Rectal smooth muscle tissue (tissue), 1 donor: Measurements from ENCODE around the gene ACOT2.

ENCODE experiments used
- H3K27ac ChIP-seq: one replicate; pipeline ENCODE4 v1.7.0; 2013; ENCODE audit warnings: low read depth, low read length, inconsistent platforms
- H3K27me3 ChIP-seq: one replicate; pipeline ENCODE4 v1.7.0; 2013; ENCODE audit warnings: low read length; ENCODE audit not compliant: control insufficient read depth, insufficient read depth
- H3K36me3 ChIP-seq: one replicate; pipeline ENCODE4 v1.7.0; 2013; ENCODE audit warnings: low read length; ENCODE audit not compliant: control insufficient read depth, insufficient read depth
- H3K4me1 ChIP-seq: one replicate; pipeline ENCODE4 v1.7.0; 2013; ENCODE audit warnings: low read length; ENCODE audit not compliant: control insufficient read depth, insufficient read depth
- H3K4me3 ChIP-seq: one replicate; pipeline ENCODE4 v1.7.0; 2013; ENCODE audit warnings: low read length
- H3K9ac ChIP-seq: one replicate; pipeline ENCODE4 v1.7.0; 2013; ENCODE audit warnings: low read length

Gene ACOT2

GRCh38 chr14:73607241-73607640 is 38.2 kb downstream of the ACOT2 start:
- no peak overlapping the region for H3K27ac ChIP-seq
- H3K4me3 ChIP-seq: no peak overlapping the region
- H3K4me1 ChIP-seq: no peaks in the 10 kb centered on the region
- H3K9ac ChIP-seq: no peak overlapping the region
- no peaks in the 10 kb centered on the region for H3K36me3 ChIP-seq
- no peaks in the 10 kb centered on the region for H3K27me3 ChIP-seq

DNA sequence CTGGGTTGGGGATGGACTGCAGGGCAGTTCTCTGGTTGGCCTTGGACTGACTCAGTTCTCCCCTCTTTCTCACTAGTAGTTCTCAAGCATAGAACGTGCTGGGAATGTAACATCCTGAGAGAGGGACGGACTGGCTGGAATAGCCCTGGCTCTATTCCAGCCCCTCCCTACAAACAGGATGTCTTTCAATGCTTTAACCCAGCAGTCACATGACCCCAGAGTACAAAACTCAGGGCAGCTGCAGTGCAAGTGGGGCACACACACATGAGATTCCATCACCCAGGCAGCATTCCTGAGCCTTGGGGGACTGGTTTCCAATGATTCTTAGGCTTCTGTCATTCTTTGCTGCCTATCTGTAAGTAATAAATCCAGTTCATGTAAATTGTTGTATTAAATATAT is 41.7 kb downstream of the ACOT2 start:
- Histone ChIP-seq H3K9ac (no peak overlapping the region), H3K4me3 (no peak overlapping the region), H3K27ac (no peak overlapping the region), H3K36me3 (no peaks in the 10 kb centered on the region), H3K27me3 (no peaks in the 10 kb centered on the region), H3K4me1 (peaks cover 4% of the 10 kb centered on the region)

DNA sequence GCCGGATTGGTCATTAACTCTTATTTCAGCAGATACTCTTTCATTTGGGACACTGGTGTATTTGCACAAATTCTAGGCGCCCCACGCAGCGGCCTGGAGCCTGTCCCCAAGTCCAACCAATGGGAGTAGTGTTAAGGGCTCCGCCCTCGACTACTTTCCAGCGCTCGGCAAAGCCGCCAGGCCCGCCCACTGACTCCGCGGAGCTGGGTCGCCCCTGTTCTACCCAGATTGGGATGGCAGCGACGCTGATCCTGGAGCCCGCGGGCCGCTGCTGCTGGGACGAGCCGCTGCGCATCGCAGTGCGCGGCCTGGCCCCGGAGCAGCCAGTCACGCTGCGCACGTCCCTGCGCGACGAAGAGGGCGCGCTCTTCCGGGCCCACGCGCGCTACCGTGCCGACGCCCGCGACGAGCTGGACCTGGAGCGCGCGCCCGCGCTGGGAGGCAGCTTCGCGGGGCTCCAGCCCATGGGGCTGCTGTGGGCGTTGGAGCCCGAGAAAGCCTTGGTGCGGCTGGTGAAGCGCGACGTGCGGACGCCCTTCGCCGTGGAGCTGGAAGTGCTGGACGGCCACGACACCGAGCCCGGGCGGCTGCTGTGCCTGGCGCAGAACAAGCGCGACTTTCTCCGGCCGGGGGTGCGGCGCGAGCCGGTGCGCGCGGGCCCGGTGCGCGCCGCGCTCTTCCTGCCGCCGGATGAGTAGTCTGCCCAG is 43.5 kb downstream of the ACOT2 start, which contains the start of gene ACOT6:
ACOT6 (plus strand) TSS at position 179 of the 707 bp plus-strand sequence; CDS start at position 234, 55 bp downstream.
- Histone ChIP-seq H3K9ac (no peak within 1 kb of the TSS), H3K27ac (peak within 1 kb of the TSS; percentile 81), H3K36me3 (no peaks in the 10 kb centered on the region), H3K4me1 (peaks cover 4% of the 10 kb centered on the region), H3K27me3 (no peaks in the 10 kb centered on the region), H3K4me3 (peak within 1 kb of the TSS; percentile 76)

- Histone ChIP-seq H3K27ac (peak overlapping the region; percentile 81), H3K36me3 (no peaks in the 10 kb centered on the region), H3K4me3 (peak overlapping the region; percentile 76), H3K9ac (no peak overlapping the region), H3K27me3 (no peaks in the 10 kb centered on the region), H3K4me1 (peaks cover 4% of the 10 kb centered on the region)
Measured at GRCh38 chr14:73613046-73613383, 44.0 kb downstream of the ACOT2 start.

DNA sequence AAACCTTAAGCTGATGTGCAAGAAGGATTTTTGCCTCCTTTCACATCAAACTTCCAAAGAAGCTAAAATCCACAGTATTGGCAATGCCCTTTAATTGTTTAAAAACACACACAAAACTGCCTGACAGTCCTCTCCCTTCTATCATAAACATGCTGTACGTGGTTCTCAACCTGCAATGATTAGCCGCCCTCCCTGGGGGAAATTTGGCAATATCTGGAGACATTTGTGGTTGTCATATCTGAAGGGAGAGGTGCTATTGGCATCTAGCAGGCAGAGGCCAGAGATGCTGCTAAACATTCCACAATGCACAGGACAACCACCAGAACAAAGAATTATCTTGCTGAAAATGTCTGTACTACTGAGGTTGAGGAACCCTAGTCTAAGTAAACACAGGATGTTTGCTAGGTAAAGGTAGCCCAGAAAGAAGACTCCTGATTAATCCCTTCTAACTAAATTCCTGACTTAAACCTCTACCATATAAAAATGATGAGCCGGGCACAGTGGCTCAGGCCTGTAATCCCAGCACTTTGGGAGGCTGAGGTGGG is 44.5 kb downstream of the ACOT2 start:
- Histone ChIP-seq H3K36me3 (no peaks in the 10 kb centered on the region), H3K4me1 (peaks cover 4% of the 10 kb centered on the region), H3K27me3 (no peaks in the 10 kb centered on the region), H3K27ac (no peak overlapping the region), H3K4me3 (no peak overlapping the region), H3K9ac (no peak overlapping the region)

- no peak overlapping the region for H3K4me3 ChIP-seq
- H3K9ac ChIP-seq: no peak overlapping the region
- H3K4me1 ChIP-seq: peaks cover 4% of the 10 kb centered on the region
- no peaks in the 10 kb centered on the region for H3K27me3 ChIP-seq
- no peak overlapping the region for H3K27ac ChIP-seq
- no peaks in the 10 kb centered on the region for H3K36me3 ChIP-seq
Measured at GRCh38 chr14:73616831-73617230, 47.8 kb downstream of the ACOT2 start.

DNA sequence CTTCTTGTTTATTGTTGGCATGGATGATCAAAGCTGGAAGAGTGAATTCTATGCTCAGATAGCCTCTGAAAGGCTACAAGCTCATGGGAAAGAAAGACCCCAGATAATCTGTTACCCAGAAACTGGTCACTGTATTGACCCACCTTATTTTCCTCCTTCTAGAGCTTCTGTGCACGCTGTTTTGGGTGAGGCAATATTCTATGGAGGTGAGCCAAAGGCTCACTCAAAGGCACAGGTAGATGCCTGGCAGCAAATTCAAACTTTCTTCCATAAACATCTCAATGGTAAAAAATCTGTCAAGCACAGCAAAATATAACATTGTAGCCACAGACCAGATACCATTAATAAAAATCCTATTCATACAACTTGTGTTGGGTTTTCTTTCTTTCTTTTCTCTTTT is 50.5 kb downstream of the ACOT2 start:
- Histone ChIP-seq H3K36me3 (no peaks in the 10 kb centered on the region), H3K27ac (no peak overlapping the region), H3K27me3 (no peaks in the 10 kb centered on the region)

GRCh38 chr14:73620268-73620667 is 51.3 kb downstream of the ACOT2 start:
- Histone ChIP-seq H3K36me3 (no peaks in the 10 kb centered on the region), H3K4me1 (no peaks in the 10 kb centered on the region), H3K27me3 (no peaks in the 10 kb centered on the region), H3K9ac (no peak overlapping the region), H3K27ac (no peak overlapping the region), H3K4me3 (no peak overlapping the region)

More for the DNA sequence above, 50.5 kb downstream of the ACOT2 start:
- H3K4me3 ChIP-seq: no peak overlapping the region
- no peak overlapping the region for H3K9ac ChIP-seq
- H3K4me1 ChIP-seq: no peaks in the 10 kb centered on the region

DNA sequence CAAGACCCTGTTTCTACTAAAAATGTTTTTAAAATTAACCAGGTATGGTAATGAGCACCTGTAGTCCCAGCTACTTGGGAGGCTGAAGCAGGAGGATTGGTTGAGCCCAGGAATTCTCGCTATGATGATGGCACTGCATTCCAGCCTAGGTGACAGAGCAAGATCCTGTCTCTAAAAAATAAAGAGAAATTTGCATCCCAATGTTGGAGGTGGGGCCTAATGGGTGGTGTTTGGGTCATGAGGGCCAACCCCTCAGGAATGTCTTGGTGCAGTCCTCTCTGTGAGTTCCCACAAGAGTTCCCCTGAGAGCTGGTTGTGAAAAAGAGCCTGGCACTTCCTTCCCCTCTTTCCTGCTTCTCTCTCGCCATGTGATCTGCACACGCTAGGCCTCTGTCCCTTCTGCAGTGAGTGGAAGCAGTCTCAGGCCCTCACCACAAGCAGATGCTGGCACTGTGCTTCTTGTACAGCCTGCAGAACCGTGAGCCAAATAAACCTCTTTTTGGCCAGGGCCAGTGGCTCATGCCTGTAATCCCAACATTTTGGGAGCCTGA is 54.6 kb downstream of the ACOT2 start:
- H3K9ac ChIP-seq: no peak overlapping the region
- H3K27me3 ChIP-seq: no peaks in the 10 kb centered on the region
- H3K4me1 ChIP-seq: no peaks in the 10 kb centered on the region
- H3K27ac ChIP-seq: no peak overlapping the region
- no peaks in the 10 kb centered on the region for H3K36me3 ChIP-seq
- H3K4me3 ChIP-seq: no peak overlapping the region
